Left lung (tissue), 10 donors: ENCODE measurements around the gene UBE2O. TPM values are rescaled to one million over a fixed set of nuclear protein-coding genes. Genes with fewer than 3 reads are reported as not detected.
A peak's percentile ranks its signal among the peaks of the same experiment; 100 is the strongest.

ENCODE experiments used
- ATAC-seq: fragments of 200-7000 bp; cut with Tn5 transposase; one replicate; pipeline ENCODE4 v1.9.1; 2020; ENCODE audit warnings: moderate library complexity
- DNase-seq, 4 donors: peaks; one replicate each; pipeline ENCODE4 v3.0.0-alpha.2; 2013 to 2020
- H3K27ac ChIP-seq, 2 donors: fragments of 200-600 bp; sonication (generic) in 1 of 2; one replicate each; pipeline versions ENCODE4 v1.5.0 to v1.8.0; 2020 to 2021
- H3K27me3 ChIP-seq, 2 donors: fragments of 200-600 bp; sonication (generic) in 1 of 2; one replicate each; pipeline versions ENCODE4 v1.5.0 to v1.8.0; 2020 to 2021
- H3K36me3 ChIP-seq, 2 donors: fragments of 200-600 bp; sonication (generic) in 1 of 2; one replicate each; pipeline versions ENCODE4 v1.5.0 to v1.8.0; 2020 to 2021
- H3K4me1 ChIP-seq, 2 donors: fragments of 200-600 bp; one replicate each; pipeline ENCODE4 v1.8.0; 2021
- H3K4me3 ChIP-seq, 2 donors: fragments of 200-600 bp; sonication (generic) in 1 of 2; one replicate each; pipeline versions ENCODE4 v1.5.0 to v1.8.0; 2020 to 2021; ENCODE audit warnings: mild to moderate bottlenecking in 1 of 2
- H3K9me3 ChIP-seq, 2 donors: fragments of 200-600 bp; sonication (generic) in 1 of 2; one replicate each; pipeline versions ENCODE4 v1.5.0 to v1.8.0; 2020 to 2021
- CTCF ChIP-seq, 2 donors: fragments of 200-600 bp; sonication (generic) in 1 of 2; IDR thresholded peaks; one replicate each; pipeline versions ENCODE4 v1.5.0 to v1.8.0; 2021; ENCODE audit warnings: antibody characterized with exemption in 2 of 2
- intact Hi-C, 2 donors: fragments of 100-400 bp; cut with DNase I; formaldehyde crosslinking; loops; one replicate each; pipeline versions ENCODE4 v1.11.2 to v1.14.2; 2022
- polyA plus RNA-seq, 6 donors: library from polyadenylated mRNA; unstranded; fragments of 120-200 nt; gene quantifications; one replicate each; pipeline ENCODE4 v1.2.1, GENCODE V29; 2013; ENCODE audit not compliant: insufficient read length in 6 of 6
- total RNA-seq, 2 donors: library from RNA; stranded (reverse); fragmentation: NEBNext Ultra II Directional; extraction: Animal tissue kit (Norgen Biotek cat#: 25700); gene quantifications; one replicate each; pipeline ENCODE4 v1.2.1, GENCODE V29; 2021
- donor health status: DM: no; HTN: yes; CAD: no.
- donor health status: DM: no; HTN: no; CAD: no.

Gene UBE2O
- total and polyA plus RNA-seq, 8 donors: 20.1 to 34.8 (median 27.1) TPM

GRCh38 chr17:76382351-76382802, 70.6 kb downstream of the UBE2O start:
- peak in 2 of 4 donors; percentile 45 to 85 for DNase-seq
- TF ChIP-seq CTCF (IDR thresholded peaks at IDR 0.05): no peak
- no peak for ATAC-seq
- intact Hi-C loops: no loop called here
- peaks cover 28 to 63% of the 10 kb centered on the region in 2 donors for H3K4me1 ChIP-seq
- H3K27ac ChIP-seq: peak overlapping the region; percentile 80 to 92
- peaks cover 0 to 22% of the 10 kb centered on the region in 2 donors for H3K27me3 ChIP-seq
- H3K4me3 ChIP-seq: peak overlapping the region; percentile 60 to 73
- H3K36me3 ChIP-seq: peaks cover 0 to 9% of the 10 kb centered on the region in 2 donors
- H3K9me3 ChIP-seq: no peaks in the 10 kb centered on the region

- H3K4me3 ChIP-seq: peak overlapping the region in 1 of 2 donors; percentile 73
- intact Hi-C loops: no loop called here
These were observed 71.2 kb downstream of the UBE2O start for GRCh38 chr17:76381633-76382350.

DNA sequence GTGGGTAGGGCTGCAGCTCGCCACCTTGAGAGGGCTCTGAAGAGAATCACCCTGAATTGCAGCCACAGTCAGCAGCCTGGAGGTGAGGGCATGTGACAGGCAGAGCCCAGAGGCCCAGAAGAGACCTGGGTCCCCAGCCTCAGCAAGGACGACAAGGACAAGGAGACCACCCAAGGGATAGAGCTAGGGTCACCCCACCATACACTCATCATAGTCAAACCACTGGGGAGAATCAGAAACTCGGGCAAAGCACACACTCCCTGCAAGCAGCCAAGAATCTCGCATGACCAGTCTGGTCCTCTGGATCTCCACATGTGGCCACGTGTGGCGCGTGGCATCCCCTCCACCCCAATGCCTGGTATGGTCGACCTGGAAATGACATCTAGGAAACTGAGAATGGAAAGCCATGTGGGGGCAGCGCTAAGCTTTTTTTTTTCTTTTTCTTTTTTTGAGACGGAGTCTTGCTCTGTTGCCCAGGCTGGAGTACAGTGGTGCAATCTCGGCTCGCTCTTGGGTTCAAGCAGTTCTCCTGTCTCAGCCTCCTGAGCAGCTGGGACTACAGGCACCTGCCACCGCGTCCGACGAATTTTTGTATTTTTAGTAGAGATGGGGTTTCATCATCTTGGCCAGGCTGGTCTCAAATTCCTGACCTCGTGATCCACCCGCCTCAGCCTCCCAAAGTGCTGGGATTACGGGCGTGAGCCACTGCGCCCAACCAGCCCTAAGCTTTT, 73.1 kb downstream of the UBE2O start:
- Histone ChIP-seq H3K27me3 (peaks cover 0 to 16% of the 10 kb centered on the region in 2 donors), H3K36me3 (no peaks in the 10 kb centered on the region), H3K4me1 (peaks cover 12 to 44% of the 10 kb centered on the region in 2 donors), H3K9me3 (no peaks in the 10 kb centered on the region), H3K27ac (no peak overlapping the region), H3K4me3 (no peak overlapping the region)
- ATAC-seq: no peak
- DNase-seq: peak in 1 of 4 donors; percentile 24
- intact Hi-C loops: no loop called here
- TF ChIP-seq CTCF (IDR thresholded peaks at IDR 0.05): no peak

More at GRCh38 chr17:76381633-76382350, 71.2 kb downstream of the UBE2O start:
- no peak for ATAC-seq
- Histone ChIP-seq H3K27ac (peak overlapping the region in 1 of 2 donors; percentile 92), H3K9me3 (no peaks in the 10 kb centered on the region), H3K4me1 (peaks cover 28 to 58% of the 10 kb centered on the region in 2 donors), H3K36me3 (peaks cover 0 to 3% of the 10 kb centered on the region in 2 donors), H3K27me3 (peaks cover 0 to 22% of the 10 kb centered on the region in 2 donors)
- peak in 2 of 4 donors; percentile 49 to 73 for DNase-seq
- TF ChIP-seq CTCF (IDR thresholded peaks at IDR 0.05): no peak

GRCh38 chr17:76379275-76379641, 73.7 kb downstream of the UBE2O start:
- Histone ChIP-seq H3K4me3 (no peak overlapping the region), H3K4me1 (peaks cover 9 to 41% of the 10 kb centered on the region in 2 donors), H3K27me3 (peaks cover 0 to 13% of the 10 kb centered on the region in 2 donors), H3K36me3 (no peaks in the 10 kb centered on the region), H3K27ac (no peak overlapping the region), H3K9me3 (no peaks in the 10 kb centered on the region)
- intact Hi-C loops: no loop called here
- no peak for TF ChIP-seq CTCF (IDR thresholded peaks at IDR 0.05)
- DNase-seq (no peak), ATAC-seq (no peak)
